ENCODE measurements around the gene NOP56.
"Not testable (repeated sequence)": the region's sequence is repeated elsewhere in the genome, so short reads cannot be mapped to it uniquely, and the experiment has no call there.

NOP56 gene

GRCh38 chr20:2682040-2682439, 29.6 kb downstream of the NOP56 start:
- DNase-seq (ENCODE audit: low read depth in 3 of 3, low spot score in 1 of 3) = not testable (repeated sequence)

- DNase-seq (ENCODE audit: low read depth in 3 of 3, low spot score in 1 of 3) = not testable (repeated sequence)
Observed at GRCh38 chr20:2684817-2685216, 32.4 kb downstream of the NOP56 start.

- DNase-seq (ENCODE audit: low read depth in 3 of 3, low spot score in 1 of 3) = no peak
Observed at GRCh38 chr20:2687514-2687913, 35.1 kb downstream of the NOP56 start.

GRCh38 chr20:2688041-2688591, 35.7 kb downstream of the NOP56 start:
- peak; percentile 50 to 59 (median 51) for DNase-seq (ENCODE audit: low read depth in 3 of 3, low spot score in 1 of 3)

GRCh38 chr20:2690213-2690612, 37.8 kb downstream of the NOP56 start:
- no peak for DNase-seq (ENCODE audit: low read depth in 3 of 3, low spot score in 1 of 3)

GRCh38 chr20:2690718-2691117, 38.3 kb downstream of the NOP56 start:
- no peak for DNase-seq (ENCODE audit: low read depth in 3 of 3, low spot score in 1 of 3)

GRCh38 chr20:2691127-2691526, 38.7 kb downstream of the NOP56 start:
- no peak for DNase-seq (ENCODE audit: low read depth in 3 of 3, low spot score in 1 of 3)

- DNase-seq (ENCODE audit: low read depth in 3 of 3, low spot score in 1 of 3) = no peak
Observed at GRCh38 chr20:2691663-2692035, 39.2 kb downstream of the NOP56 start.

GRCh38 chr20:2692036-2692885, 39.8 kb downstream of the NOP56 start, which contains the start of gene EBF4:
Gene EBF4, plus strand, starts transcription at chr20:2692780. Its CDS starts 866 bp downstream, at chr20:2693646.
- DNase-seq (ENCODE audit: low read depth in 3 of 3, low spot score in 1 of 3) = no peak

- no peak for DNase-seq (ENCODE audit: low read depth in 3 of 3, low spot score in 1 of 3)
Observed at GRCh38 chr20:2692886-2693285, 40.5 kb downstream of the NOP56 start.

GRCh38 chr20:2693286-2694007, 41.0 kb downstream of the NOP56 start:
- peak in 2 of 3 donors; percentile 7 to 25 for DNase-seq (ENCODE audit: low read depth in 3 of 3, low spot score in 1 of 3)

GRCh38 chr20:2694008-2694471, 41.6 kb downstream of the NOP56 start:
- DNase-seq (ENCODE audit: low read depth in 3 of 3, low spot score in 1 of 3) = no peak

- DNase-seq (ENCODE audit: low read depth in 3 of 3, low spot score in 1 of 3) = no peak
Observed at GRCh38 chr20:2694519-2694918, 42.1 kb downstream of the NOP56 start.

GRCh38 chr20:2695206-2695983, 43.0 kb downstream of the NOP56 start:
- DNase-seq (ENCODE audit: low read depth in 3 of 3, low spot score in 1 of 3) = no peak

- DNase-seq (ENCODE audit: low read depth in 3 of 3, low spot score in 1 of 3) = not testable (repeated sequence)
Observed at GRCh38 chr20:2695984-2696525, 43.6 kb downstream of the NOP56 start.

GRCh38 chr20:2696646-2697045, 44.2 kb downstream of the NOP56 start:
- DNase-seq (ENCODE audit: low read depth in 3 of 3, low spot score in 1 of 3) = no peak

GRCh38 chr20:2697768-2698167, 45.3 kb downstream of the NOP56 start:
- no peak for DNase-seq (ENCODE audit: low read depth in 3 of 3, low spot score in 1 of 3)

- no peak for DNase-seq (ENCODE audit: low read depth in 3 of 3, low spot score in 1 of 3)
Observed at GRCh38 chr20:2698186-2698817, 45.9 kb downstream of the NOP56 start.

GRCh38 chr20:2698912-2699311, 46.5 kb downstream of the NOP56 start:
- DNase-seq (ENCODE audit: low read depth in 3 of 3, low spot score in 1 of 3) = no peak

GRCh38 chr20:2699775-2700413, 47.5 kb downstream of the NOP56 start:
- no peak for DNase-seq (ENCODE audit: low read depth in 3 of 3, low spot score in 1 of 3)

Measured in stimulated activated CD4-positive, alpha-beta T cell treated with anti-CD3 and anti-CD28 coated beads, TNF-alpha, amount 100 ng/mL, for 1 hour (primary cell).